NCI-H128 (cell line): ENCODE results near the gene PRSS50.

Experiments
- DNase-seq: peaks from one replicate; lab custom pipeline; 2025; ENCODE audit not compliant: unreplicated experiment; lab: John Stamatoyannopoulos, UW

PRSS50 gene

DNA sequence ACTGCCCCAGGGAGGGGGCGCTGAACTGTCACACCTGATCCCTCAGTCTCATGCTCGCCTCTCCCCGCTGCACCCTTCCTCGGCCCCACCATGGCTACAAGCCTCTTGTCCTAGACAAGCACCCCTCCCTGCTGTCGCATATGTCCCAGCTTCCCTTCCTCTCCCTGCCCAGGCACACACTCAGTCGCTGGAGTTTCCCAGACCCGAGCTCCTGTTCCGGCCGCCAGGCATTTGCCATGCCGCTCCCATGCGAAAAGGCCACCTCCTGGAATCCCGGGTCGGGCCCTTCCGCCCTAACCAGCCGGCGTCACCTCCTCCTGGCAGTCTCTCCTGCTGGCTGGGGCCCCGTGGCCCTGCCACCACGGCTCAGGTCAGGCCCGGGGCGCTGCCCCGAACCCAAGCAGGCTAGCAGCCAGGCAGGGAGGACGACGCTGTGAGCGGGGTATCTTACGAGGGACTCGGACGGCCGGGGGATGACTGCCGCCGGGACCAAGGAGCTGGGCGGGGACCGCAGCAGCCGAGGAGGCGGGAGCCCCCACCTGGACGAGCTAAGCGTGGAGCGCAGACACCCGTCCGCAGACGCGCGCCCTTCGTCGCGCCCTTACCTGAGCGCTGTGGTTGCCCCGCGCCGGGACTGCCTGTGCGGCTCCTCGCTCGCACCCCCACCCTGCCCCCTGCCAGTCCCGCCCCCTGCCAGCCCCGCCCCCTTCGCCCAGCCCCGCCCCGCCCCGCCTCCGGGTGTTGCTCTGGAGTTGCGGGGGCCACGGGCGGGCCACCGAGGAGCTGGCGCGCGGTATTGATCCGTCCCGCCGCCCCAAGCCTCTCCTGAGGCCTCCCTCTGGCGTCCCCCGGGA, 24.4 kb downstream of the PRSS50 start, which contains the start of gene ALS2CL:
Gene ALS2CL (minus strand): TSS at position 642 of the 854 bp plus-strand sequence. CDS start 4,239 bp downstream, outside the sequence.
- no peak for DNase-seq

GRCh38 chr3:46692566-46692990, 25.1 kb downstream of the PRSS50 start:
- DNase-seq, result no peak

- DNase-seq, result no peak
Measured at GRCh38 chr3:46690798-46691197, 26.9 kb downstream of the PRSS50 start.

DNA sequence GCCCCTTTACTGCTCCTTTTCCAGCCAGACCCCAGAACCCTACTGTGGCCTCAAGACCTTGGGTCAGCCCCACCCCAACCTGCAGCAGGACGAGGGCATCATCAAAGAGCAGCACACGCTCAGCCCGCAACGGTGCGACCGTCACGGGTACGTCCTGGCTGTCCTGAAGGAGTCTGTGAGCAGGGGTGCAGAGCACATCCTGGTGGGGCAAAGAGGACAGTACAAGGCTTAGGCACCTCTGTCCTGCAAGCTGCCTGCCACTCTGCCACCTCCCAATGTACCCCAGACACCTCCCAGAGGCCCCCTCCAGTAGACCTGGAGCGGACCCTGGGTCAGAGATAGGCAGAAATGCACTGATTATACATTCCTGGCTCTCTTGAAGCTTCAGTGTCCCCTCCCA, 32.2 kb downstream of the PRSS50 start:
- no peak for DNase-seq

- no peak for DNase-seq
Measured at GRCh38 chr3:46684891-46685290, 32.8 kb downstream of the PRSS50 start.

GRCh38 chr3:46682974-46683373, 34.7 kb downstream of the PRSS50 start:
- DNase-seq, result no peak

GRCh38 chr3:46681856-46682540, 35.7 kb downstream of the PRSS50 start:
- DNase-seq, result no peak

- no peak for DNase-seq
Measured at GRCh38 chr3:46681387-46681786, 36.3 kb downstream of the PRSS50 start.

DNA sequence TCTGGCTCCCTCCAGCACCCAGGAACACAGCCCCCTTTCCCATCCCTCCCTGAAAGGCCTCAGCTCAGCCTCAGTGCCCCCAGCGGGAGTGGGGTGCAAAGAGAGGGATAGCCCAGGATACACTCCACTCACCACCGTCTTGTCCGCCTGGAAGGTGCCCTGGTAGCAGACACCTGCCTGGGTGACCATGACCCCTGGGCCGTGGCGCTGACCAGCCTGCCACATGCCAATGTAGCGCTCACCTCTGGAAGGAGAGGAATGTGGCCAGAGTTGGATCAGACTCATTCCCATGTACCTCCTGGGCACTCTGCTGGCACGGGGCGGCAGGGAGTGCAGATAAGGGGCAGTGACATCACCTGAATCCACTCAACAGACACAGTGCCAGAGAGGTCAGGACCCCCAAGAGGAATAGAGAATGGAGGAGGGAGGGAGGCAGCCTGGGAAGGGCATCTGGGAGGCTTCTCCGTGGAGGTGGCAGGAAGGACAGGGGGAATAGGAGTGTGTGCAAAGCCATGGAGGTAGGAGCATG, 37.3 kb downstream of the PRSS50 start:
- no peak for DNase-seq

GRCh38 chr3:46679681-46680080, 38.0 kb downstream of the PRSS50 start:
- DNase-seq, result no peak

DNA sequence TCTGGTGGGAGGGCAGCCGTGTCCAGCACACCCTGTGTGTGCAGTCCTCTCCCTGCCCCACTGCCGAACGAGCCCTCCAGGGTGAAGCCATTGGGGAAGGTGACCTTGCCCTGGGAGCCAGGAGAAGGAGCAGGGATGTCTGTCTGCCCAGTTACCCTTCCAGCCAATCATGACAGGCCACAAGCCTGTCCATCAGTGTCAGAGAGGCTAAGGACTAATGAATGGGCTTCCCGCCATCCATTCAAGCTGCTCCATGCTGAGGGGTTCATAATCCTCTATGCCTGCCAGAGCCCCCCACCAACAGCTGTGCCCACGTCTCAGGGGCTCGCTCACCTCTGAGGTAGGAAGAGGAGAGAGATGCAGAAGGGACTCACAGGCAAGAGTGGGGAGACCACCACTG, 39.4 kb downstream of the PRSS50 start:
- DNase-seq, result no peak

- DNase-seq, result no peak
Measured at GRCh38 chr3:46677411-46677726, 40.3 kb downstream of the PRSS50 start.

DNA sequence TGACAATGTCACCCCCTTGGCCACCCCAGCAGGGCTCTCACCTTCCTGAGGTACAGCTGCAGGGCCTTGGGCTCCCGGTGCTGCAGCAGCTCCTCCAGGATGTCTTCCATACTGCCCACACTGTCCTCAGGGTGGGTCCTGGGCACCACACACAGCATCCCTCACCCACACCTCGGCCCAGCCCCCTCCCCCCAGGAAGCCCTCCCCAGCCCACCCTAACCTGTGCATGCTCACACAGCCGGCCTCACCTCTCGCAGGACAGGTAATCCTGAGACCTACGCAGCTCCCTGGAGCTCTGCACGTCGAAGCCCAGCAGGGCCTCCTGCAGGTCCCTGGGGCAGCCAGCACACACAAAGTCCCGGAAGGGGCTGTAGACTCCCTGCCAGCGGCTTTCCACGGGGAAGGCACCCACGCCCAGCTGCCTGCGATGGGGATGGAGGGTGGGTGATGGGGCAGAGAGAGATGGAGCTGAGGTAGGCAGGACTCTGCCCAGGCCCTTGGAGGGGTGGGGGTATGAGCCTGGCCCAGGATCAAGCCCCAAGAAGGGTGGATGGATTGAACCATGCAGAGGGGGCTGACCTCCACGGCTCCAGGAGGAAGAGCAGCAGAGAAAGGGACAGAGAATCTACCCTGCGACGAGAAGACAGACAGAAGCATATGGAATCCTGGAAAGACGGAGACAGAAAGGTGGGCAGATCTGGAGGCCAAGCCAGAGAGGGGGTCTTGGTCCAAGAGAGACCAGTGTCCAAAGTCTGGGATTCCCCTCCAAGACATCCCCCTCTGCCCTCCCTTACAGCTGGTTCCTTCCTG, 40.9 kb downstream of the PRSS50 start:
- no peak for DNase-seq

GRCh38 chr3:46675843-46676567, 41.7 kb downstream of the PRSS50 start:
- DNase-seq, result no peak

GRCh38 chr3:46675426-46675825, 42.2 kb downstream of the PRSS50 start:
- no peak for DNase-seq

- no peak for DNase-seq
Measured at GRCh38 chr3:46674031-46674845, 43.4 kb downstream of the PRSS50 start.

DNA sequence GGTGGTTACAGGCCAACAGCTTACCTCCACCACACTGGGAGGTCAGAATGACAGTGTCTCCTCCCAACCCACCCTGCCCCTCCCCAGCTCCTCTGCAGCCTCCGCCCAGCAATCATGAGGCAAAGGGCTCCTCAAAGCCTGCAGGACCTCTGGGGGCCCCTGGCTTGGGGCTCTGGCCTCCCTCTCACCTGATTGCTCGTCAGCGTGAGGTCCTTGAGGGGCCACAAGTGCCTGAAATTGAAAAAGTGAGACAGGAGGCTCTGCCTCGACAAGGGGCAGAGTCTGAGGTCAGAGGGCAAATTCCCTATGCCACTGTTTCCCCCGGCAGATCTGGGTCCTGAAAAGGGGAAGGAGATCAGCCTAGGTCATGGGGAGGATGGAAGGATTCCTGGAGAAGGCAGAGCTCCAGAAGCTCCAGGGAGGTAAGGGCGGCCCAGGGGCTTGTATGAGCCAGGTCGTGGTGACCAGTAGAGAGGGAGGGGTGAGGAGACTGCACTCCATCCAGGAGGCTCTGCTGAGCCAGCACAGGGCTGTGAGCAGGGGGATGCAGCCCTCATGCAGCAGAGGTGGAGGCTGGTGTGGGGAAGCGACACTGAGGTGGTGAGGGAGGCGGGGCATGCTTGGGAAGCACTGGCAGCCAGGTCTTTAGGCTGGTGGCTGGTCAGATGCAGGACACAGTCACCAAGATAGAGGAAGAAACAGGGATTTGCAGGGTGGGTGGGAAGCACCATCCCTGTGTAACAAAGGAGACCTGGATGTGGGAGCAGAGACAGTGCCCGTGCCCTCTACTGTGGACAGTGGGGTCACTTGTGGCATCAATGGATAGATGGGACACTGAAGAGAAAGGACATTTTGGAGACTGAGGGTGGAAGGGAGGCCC, 44.3 kb downstream of the PRSS50 start:
- DNase-seq, result no peak

DNA sequence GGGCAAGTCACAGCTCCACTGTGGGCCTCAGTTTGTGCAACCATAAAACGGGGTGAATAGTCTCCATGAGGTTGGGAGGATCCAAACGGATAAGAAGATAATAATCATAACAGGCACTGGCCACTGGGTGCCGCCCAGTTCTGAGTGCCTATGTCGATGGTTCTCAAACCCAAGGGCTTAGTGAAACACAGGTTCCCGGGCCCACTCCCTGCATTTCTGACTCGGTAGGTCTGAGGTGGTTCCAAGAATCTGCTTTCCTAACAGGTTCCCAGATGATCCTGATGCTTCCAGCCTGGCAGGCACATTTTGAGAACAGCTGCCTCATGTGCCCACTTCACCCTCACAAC, 45.3 kb downstream of the PRSS50 start:
- DNase-seq, result no peak
